Upper lobe of right lung (tissue), 1 donor: Measurements from ENCODE around the gene TNFRSF14. TPM values are rescaled to one million over a fixed set of nuclear protein-coding genes. Genes with fewer than 3 reads are reported as not detected.
"Not testable (repeated sequence)": the region's sequence is repeated elsewhere in the genome, so short reads cannot be mapped to it uniquely, and the experiment has no call there.

ENCODE experiments used
- ATAC-seq: fragments of 200-7000 bp; cut with Tn5 transposase; one replicate; pipeline ENCODE4 v1.9.1; 2020; ENCODE audit warnings: mild to moderate bottlenecking, moderate library complexity
- DNase-seq: peaks from one replicate; pipeline ENCODE4 v3.0.0-alpha.2; 2020
- H3K27ac ChIP-seq: fragments of 200-600 bp; one replicate; pipeline ENCODE4 v1.8.0; 2022
- H3K27me3 ChIP-seq: fragments of 200-600 bp; one replicate; pipeline ENCODE4 v1.8.0; 2022; ENCODE audit warnings: mild to moderate bottlenecking
- H3K36me3 ChIP-seq: fragments of 200-600 bp; one replicate; pipeline ENCODE4 v1.8.0; 2022
- H3K4me1 ChIP-seq: fragments of 200-600 bp; one replicate; pipeline ENCODE4 v1.8.0; 2022
- H3K4me3 ChIP-seq: fragments of 200-600 bp; one replicate; pipeline ENCODE4 v1.8.0; 2022; ENCODE audit warnings: mild to moderate bottlenecking
- H3K9me3 ChIP-seq: fragments of 200-600 bp; one replicate; pipeline ENCODE4 v1.8.0; 2022
- intact Hi-C: fragments of 100-400 bp; cut with DNase I; formaldehyde crosslinking; loops from one replicate; pipeline ENCODE4 v1.11.0; 2022
- total RNA-seq: library from RNA; stranded (reverse); fragmentation: NEBNext Ultra II Directional; extraction: Animal tissue kit (Norgen Biotek cat#: 25700); gene quantifications from one replicate; pipeline ENCODE4 v1.2.1, GENCODE V29; 2021
- TF ChIP-seq, protein P1 (sequence below): fragments of 200-600 bp; IDR thresholded peaks from one replicate; pipeline ENCODE4 v1.8.0; 2022; ENCODE audit warnings: antibody characterized with exemption
- donor health status: DM: no; HTN: yes; CAD: no; lungs with severe emphysema.

Gene TNFRSF14
- total RNA-seq, 1 donor from 2014 or later = 133 TPM

DNA sequence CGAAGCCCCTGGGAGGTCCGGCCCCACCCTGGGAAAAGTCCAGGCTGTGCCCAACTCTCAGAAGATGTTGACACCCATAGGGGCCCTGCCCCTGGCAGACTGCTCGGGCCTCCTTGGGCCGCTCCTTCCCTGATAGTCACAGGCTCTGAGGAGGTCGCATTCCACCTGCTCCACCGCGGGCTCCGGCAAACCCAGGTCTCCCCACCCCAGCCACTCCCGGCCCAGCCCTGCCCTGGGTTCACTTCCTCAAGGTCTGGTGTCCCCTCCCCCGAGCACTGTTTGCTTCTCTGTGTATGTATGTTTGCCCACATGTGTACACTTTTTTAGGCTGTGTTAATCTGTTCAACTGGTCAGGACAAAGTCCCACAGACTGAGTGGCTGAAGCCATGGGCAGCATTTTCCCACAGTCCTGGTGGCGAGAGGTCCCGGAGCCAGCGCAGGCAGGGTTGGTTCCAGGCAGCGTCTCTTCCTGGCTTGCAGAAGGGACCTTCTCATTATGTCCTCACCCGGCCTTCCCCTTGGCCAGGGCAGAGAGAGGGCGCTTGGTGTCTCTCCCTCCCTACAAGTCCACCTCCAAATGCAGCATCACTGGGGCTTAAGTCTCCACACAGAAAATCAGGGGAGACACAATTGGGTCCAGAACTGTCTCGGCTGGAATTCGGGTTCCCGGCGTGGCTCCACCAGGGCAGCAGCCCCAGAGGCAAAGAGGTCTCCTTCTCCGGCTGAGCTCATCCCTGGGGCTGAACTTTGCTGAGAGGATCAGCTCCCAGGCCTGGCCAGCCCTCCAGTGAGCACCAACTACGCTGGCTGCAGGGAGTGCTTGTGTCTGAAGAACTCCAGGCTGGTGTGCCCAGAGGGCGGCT lies 19.9 kb downstream of the TNFRSF14 start:
- Histone ChIP-seq H3K4me1 (peaks cover 24% of the 10 kb centered on the region), H3K36me3 (no peaks in the 10 kb centered on the region), H3K27me3 (no peaks in the 10 kb centered on the region), H3K27ac (peak overlapping the region; percentile 56), H3K9me3 (no peaks in the 10 kb centered on the region), H3K4me3 (no peak overlapping the region)
- ATAC-seq = peak; percentile 35
- TF ChIP-seq, protein P1, sequence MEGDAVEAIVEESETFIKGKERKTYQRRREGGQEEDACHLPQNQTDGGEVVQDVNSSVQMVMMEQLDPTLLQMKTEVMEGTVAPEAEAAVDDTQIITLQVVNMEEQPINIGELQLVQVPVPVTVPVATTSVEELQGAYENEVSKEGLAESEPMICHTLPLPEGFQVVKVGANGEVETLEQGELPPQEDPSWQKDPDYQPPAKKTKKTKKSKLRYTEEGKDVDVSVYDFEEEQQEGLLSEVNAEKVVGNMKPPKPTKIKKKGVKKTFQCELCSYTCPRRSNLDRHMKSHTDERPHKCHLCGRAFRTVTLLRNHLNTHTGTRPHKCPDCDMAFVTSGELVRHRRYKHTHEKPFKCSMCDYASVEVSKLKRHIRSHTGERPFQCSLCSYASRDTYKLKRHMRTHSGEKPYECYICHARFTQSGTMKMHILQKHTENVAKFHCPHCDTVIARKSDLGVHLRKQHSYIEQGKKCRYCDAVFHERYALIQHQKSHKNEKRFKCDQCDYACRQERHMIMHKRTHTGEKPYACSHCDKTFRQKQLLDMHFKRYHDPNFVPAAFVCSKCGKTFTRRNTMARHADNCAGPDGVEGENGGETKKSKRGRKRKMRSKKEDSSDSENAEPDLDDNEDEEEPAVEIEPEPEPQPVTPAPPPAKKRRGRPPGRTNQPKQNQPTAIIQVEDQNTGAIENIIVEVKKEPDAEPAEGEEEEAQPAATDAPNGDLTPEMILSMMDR = no peak
- peak; percentile 69 for DNase-seq
- intact Hi-C loops = no loop called here

DNA sequence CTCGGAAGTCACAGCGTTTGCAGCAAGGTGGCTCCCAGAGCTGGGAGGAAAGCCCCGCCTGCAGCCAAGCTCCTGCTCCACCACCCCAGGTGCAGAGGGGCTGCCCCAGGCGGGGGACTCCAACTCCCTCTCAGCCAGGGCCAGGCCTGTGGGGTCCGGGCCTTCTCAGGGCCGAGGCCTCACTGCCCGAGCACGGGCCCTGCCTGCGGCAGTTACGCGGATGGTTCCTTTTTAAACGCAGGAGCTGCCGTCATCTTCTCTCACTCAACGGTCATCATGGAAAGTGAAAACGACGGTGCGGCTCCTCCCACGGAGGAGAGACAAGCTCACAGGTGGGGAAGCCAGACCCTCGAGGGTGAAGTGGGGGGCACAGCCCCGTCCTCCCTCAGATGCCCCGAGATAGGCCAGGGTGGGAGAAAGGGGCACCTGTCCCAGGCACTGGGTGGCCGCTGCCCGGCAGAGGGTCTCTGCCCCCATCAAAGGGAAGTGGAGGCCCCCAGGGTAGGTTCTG lies 21.4 kb downstream of the TNFRSF14 start:
- Histone ChIP-seq H3K4me3 (peak overlapping the region; percentile 19), H3K4me1 (peaks cover 30% of the 10 kb centered on the region), H3K27ac (peak overlapping the region; percentile 87)
- H3K27me3 ChIP-seq, H3K9me3 ChIP-seq, intact Hi-C loops, H3K36me3 ChIP-seq, ATAC-seq: not testable (repeated sequence)
- peak; percentile 52 for DNase-seq

DNA sequence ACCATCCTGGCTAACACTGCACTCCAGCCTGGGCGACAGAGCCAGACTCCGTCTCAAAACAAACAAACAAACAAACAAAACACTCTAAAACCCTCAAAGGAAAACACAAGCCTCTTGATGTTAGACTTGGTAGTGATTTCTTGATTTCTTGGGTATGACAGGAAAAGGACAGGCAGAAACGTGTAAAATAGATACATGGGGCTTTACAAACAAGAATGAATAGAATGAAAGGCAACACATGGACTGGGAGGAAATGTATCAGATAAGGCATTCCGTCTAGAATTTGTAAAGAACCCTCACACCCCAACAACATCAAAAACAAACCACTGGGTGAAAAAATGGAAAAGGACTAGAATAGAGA lies 22.6 kb downstream of the TNFRSF14 start:
- Histone ChIP-seq H3K36me3 (no peaks in the 10 kb centered on the region), H3K4me1 (peaks cover 40% of the 10 kb centered on the region)
- intact Hi-C loops = no loop called here

DNA sequence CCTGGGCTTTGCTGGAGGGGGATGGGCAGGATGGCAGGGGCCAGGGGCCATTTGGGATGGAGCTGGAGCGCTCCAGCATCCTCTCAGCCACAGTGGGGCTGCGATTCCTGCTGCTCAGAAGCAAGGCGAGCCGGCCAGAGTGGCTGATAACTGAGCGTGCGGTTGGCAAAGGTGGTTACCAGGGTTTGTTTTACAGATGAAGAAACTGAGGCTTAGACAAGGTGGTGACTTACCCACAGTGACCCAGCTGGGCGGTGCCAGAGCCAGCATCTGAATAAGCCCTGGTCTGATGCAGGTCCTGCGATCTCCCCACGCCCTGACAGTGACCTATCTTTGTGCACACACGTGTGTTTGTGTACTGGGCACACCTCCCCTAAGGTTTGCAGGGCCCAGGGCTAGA lies 24.5 kb downstream of the TNFRSF14 start:
- TF ChIP-seq, protein P1 = no peak
- Histone ChIP-seq H3K27me3 (no peaks in the 10 kb centered on the region), H3K27ac (no peak overlapping the region), H3K9me3 (no peaks in the 10 kb centered on the region), H3K4me1 (peaks cover 53% of the 10 kb centered on the region), H3K4me3 (no peak overlapping the region), H3K36me3 (no peaks in the 10 kb centered on the region)
- intact Hi-C loops = no loop called here
- DNase-seq (peak; percentile 53), ATAC-seq (no peak)

More for the DNA sequence above, 22.6 kb downstream of the TNFRSF14 start:
- DNase-seq (no peak), ATAC-seq (no peak)
- H3K4me3 ChIP-seq = no peak overlapping the region
- peak overlapping the region; percentile 87 for H3K27ac ChIP-seq
- TF ChIP-seq, protein P1 = no peak
- no peaks in the 10 kb centered on the region for H3K9me3 ChIP-seq
- H3K27me3 ChIP-seq = no peaks in the 10 kb centered on the region

DNA sequence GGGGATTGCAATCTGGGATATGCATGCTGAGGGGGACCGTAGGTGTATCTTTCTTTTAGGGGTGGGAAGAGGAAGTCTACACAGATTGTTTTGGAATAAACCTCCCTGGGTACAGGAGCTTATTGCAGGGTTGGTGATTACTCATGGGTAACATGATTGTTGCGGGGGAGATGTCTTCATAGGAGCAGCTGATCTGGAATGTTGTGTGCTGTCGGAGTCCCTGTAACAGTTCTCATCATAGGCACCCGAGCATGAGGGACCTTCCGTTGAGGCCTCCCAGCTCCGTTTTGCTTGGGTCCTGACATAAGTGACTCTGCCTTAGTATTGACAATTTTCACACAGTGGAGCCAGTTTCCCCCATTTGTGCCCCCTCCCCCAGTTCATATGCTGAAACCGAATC lies 26.2 kb downstream of the TNFRSF14 start:
- TF ChIP-seq, protein P1 = no peak
- intact Hi-C loops = no loop called here
- Histone ChIP-seq H3K27ac (peak overlapping the region; percentile 30), H3K36me3 (no peaks in the 10 kb centered on the region), H3K4me3 (no peak overlapping the region), H3K27me3 (no peaks in the 10 kb centered on the region), H3K9me3 (no peaks in the 10 kb centered on the region), H3K4me1 (peaks cover 48% of the 10 kb centered on the region)
- DNase-seq (no peak), ATAC-seq (no peak)

DNA sequence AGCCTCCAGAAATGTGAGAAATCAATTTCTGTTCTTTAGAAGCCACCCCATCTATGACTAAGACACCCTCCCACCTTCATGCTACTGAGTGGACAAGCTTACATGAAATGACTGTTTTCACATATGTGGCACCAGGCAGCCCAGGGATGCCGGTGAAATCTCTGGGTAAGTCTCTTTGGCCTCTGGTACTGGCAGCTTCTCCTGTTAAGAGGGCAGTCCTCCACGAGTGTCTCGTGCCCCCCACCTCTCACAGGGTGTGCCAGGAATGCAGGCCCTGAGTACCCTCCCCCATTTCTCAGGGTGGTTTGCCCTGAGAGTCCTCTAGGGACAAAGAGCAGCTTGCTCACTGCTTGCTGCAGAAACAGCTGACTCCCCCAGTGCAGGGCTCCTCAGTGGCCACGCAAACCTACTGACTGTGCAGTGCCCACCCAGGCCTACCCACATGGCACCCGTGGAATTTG lies 27.2 kb downstream of the TNFRSF14 start:
- ATAC-seq (no peak), DNase-seq (no peak)
- Histone ChIP-seq H3K27me3 (no peaks in the 10 kb centered on the region), H3K9me3 (no peaks in the 10 kb centered on the region), H3K4me1 (peaks cover 46% of the 10 kb centered on the region), H3K27ac (peak overlapping the region; percentile 98), H3K36me3 (no peaks in the 10 kb centered on the region), H3K4me3 (no peak overlapping the region)
- TF ChIP-seq, protein P1 = no peak
- intact Hi-C loops = no loop called here
